ENCODE measurements around the gene IFI27. TPM values are rescaled to one million over a fixed set of nuclear protein-coding genes. Genes with fewer than 3 reads are reported as not detected.

IFI27 gene
- 0.76 and 1.0 TPM in 2 replicates for total RNA-seq (2021; fragmentation: NEBNext Ultra II Directional; extraction: Animal tissue kit (Norgen Biotek cat#: 25700))
- 1.9 and 2.2 TPM in 2 replicates for polyA plus RNA-seq (2011; rRNA removed)
- polyA plus RNA-seq (2011; cell fraction: cytosol; rRNA removed) = 2.5 TPM
- polyA plus RNA-seq (2011; cell fraction: nucleus; rRNA removed) = 8.4 TPM
- 1.6 to 2.5 TPM (median 1.9 TPM) in 4 replicates for polyA plus RNA-seq (2012, experiment 1 of 2)
- polyA plus RNA-seq (2012, experiment 2 of 2) = 3.8 TPM
- polyA plus RNA-seq (2013, experiment 1 of 2) = 1.6 TPM
- polyA plus RNA-seq (2013, experiment 2 of 2) = 1.4 TPM
- polyA minus RNA-seq (2011; rRNA and poly(A)+ RNA removed) = 0.57 and 0.68 TPM in 2 replicates
- 1.4 TPM for polyA minus RNA-seq (2011; cell fraction: cytosol; rRNA and poly(A)+ RNA removed)
- 1.7 TPM for polyA minus RNA-seq (2011; cell fraction: nucleus; rRNA and poly(A)+ RNA removed)
- long read RNA-seq, experiment 1 = 0 reads
- long read RNA-seq, experiment 2 = 0 reads

DNA sequence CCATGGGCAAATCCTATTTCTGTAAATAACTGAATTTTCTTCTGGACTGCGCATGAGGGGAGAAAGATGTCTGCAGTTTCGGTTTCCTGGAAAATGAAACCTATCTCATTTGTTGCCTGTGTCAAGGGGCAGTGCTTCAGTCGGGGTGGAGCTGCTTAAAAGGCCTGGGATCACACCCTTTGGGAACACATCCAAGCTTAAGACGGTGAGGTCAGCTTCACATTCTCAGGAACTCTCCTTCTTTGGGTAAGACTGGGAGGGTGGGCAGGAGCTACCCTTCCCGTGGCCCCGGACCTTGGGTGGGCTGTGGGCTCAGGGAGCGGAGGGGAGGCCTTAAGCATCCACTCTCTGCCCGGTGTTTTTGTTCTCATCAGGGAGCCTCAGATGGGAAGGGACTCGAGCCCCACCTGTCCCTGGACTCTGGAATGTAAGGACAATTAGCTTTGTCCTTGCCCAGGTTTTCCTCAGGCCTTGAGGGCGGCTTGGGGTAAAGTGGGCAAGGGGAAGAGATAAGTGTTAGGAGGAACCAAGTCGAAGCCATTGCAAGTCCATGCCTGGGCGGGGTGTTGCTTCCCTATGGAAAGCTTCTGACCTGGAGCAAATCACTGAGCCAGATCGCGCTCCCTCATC lies at the start of gene IFI27:
Gene IFI27, plus strand, starts transcription at position 185 of the 630 bp plus-strand sequence.
- Histone ChIP-seq H2AFZ (ENCODE audit: low read length) (no peak within 1 kb of the TSS), H3K4me3 (ENCODE audit: extremely low read depth in 1 of 4, insufficient read depth in 2 of 4, low read depth in 3 of 4, low read length in 4 of 4) (no peak within 1 kb of the TSS), H3K4me1 (replicated peaks in 1 of 4; ENCODE audit: control insufficient read depth in 3 of 4, insufficient read depth in 4 of 4, low read length in 3 of 4) (peaks cover 0 to 5% (median under 1%) of the 10 kb centered on the region in 4 experiments; a peak in 2 of 7 replicates), H3K56ac (replicated peaks; ENCODE audit: insufficient read length, low read depth, low read length) (no peak within 1 kb of the TSS), H3K27ac (ENCODE audit: low read depth, low read length) (no peak within 1 kb of the TSS), H2BK5ac (ENCODE audit: low read depth, low read length) (no peak within 1 kb of the TSS), H3K4me2 (ENCODE audit: insufficient read depth in 1 of 2, low read depth in 2 of 2, low read length in 2 of 2) (no peak within 1 kb of the TSS), H4K20me1 (replicated peaks in 1 of 2; ENCODE audit: control insufficient read depth in 1 of 2, insufficient read depth in 2 of 2, low read length in 2 of 2) (no peaks in the 10 kb centered on the region), H3K36me3 (ENCODE audit: control insufficient read depth in 2 of 4, insufficient read depth in 4 of 4, low read length in 3 of 4) (no peaks in the 10 kb centered on the region), H3K23ac (ENCODE audit: insufficient read length) (no peak within 1 kb of the TSS), H3K9ac (replicated peaks in 1 of 4; ENCODE audit: extremely low read depth in 1 of 4, low read depth in 3 of 4, low read length in 3 of 4) (no peak within 1 kb of the TSS), H3K27me3 (replicated peaks in 1 of 4; ENCODE audit: control insufficient read depth in 3 of 4, extremely low read depth in 1 of 4, insufficient read depth in 3 of 4, low read length in 3 of 4) (no peaks in the 10 kb centered on the region), H4K8ac (ENCODE audit: extremely low read depth, insufficient read depth, low read length) (no peak within 1 kb of the TSS), H3K4ac (replicated peaks; ENCODE audit: insufficient read length, low read depth, low read length) (no peak within 1 kb of the TSS), H3K23me2 (ENCODE audit: low read depth, low read length) (no peaks in the 10 kb centered on the region), H3K79me1 (ENCODE audit: low read depth, low read length) (no peaks in the 10 kb centered on the region), H2AK5ac (ENCODE audit: low read depth, low read length) (no peak within 1 kb of the TSS), H3K79me2 (ENCODE audit: control insufficient read depth in 1 of 2, insufficient read depth in 2 of 2, low read length in 2 of 2) (no peaks in the 10 kb centered on the region), H2BK20ac (ENCODE audit: low read length) (no peak within 1 kb of the TSS), H2BK120ac (replicated peaks; ENCODE audit: low read depth, low read length) (no peak within 1 kb of the TSS), H4K91ac (replicated peaks; ENCODE audit: insufficient read length, low read length) (no peak within 1 kb of the TSS), H2BK12ac (ENCODE audit: low read depth, low read length) (no peak within 1 kb of the TSS), H2BK15ac (ENCODE audit: low read length) (no peak within 1 kb of the TSS), H3K18ac (ENCODE audit: extremely low read depth, low read length) (no peak within 1 kb of the TSS), H3K14ac (ENCODE audit: insufficient read length) (no peak within 1 kb of the TSS), H3K9me3 (ENCODE audit: insufficient read depth in 2 of 2, low read depth in 1 of 2, low read length in 1 of 2) (no peaks in the 10 kb centered on the region), H4K5ac (ENCODE audit: insufficient read length, low read depth, low read length) (no peak within 1 kb of the TSS)
- 91% methylated on average over 14 of the region's 14 CpGs; no CpG with 5 or more reads in 1 of the 2 experiments for whole genome bisulfite sequencing, 2 experiments (ENCODE audit: extremely low coverage in 1 of 2, insufficient coverage in 1 of 2, insufficient read length in 1 of 2, insufficient replicate concordance in 2 of 2, low coverage in 1 of 2, low lambda C conversion rate in 2 of 2, missing lambda C conversion rate in 1 of 2)
- POLR2A ChIA-PET (ENCODE audit: partially characterized antibody) = interaction anchor here (0.6 to 1.4 kb wide), 2 partner anchors 11 to 91 kb away, joined by 3 to 4 read pairs; no protein-coding TSS in a partner anchor
- no peak for FAIRE-seq
- CTCF ChIA-PET (ENCODE audit: partially characterized antibody) = interaction anchor here (0.9 to 2.4 kb wide), 6 partner anchors 11 to 110 kb away, joined by 3 to 15 read pairs (median 5); no protein-coding TSS in a partner anchor
- DNase-seq (ENCODE audit: low read depth in 1 of 2, low spot score in 2 of 2) = no peak
- TF ChIP-seq EZH2 (IDR thresholded peaks at IDR 0.05; ENCODE audit: low read depth, low read length, severe bottlenecking) = no peak
- TF ChIP-seq BRCA1 (IDR thresholded peaks at IDR 0.05; ENCODE audit: low read depth, low read length) = no peak
- TF ChIP-seq JUND (IDR thresholded peaks at IDR 0.05; ENCODE audit: low read length) = no peak
- no peak for TF ChIP-seq SAP30 (IDR thresholded peaks at IDR 0.05; ENCODE audit: insufficient read depth, insufficient replicate concordance, low read length)
- TF ChIP-seq, protein P1, sequence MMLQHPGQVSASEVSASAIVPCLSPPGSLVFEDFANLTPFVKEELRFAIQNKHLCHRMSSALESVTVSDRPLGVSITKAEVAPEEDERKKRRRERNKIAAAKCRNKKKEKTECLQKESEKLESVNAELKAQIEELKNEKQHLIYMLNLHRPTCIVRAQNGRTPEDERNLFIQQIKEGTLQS (IDR thresholded peaks at IDR 0.05; ENCODE audit: insufficient read depth, low read depth, low read length) = no peak
- no peak for TF ChIP-seq SIN3A (conservative IDR thresholded peaks at IDR 0.05 in 1 of 2, IDR thresholded peaks at IDR 0.05 in 1 of 2; ENCODE audit: low read depth in 1 of 2, low read length in 2 of 2)
- no peak for TF ChIP-seq HDAC6 (IDR thresholded peaks at IDR 0.05; ENCODE audit: low read depth, low read length)
- TF ChIP-seq EGR1 (IDR thresholded peaks at IDR 0.05; ENCODE audit: borderline replicate concordance, low read depth, low read length) = no peak
- no peak for TF ChIP-seq RBBP5 (IDR thresholded peaks at IDR 0.05; ENCODE audit: borderline replicate concordance, low read depth, low read length)
